RPMI8226 (cell line): ENCODE measurements around the gene PAFAH1B1.

Source experiments
- DNase-seq: peaks from one replicate; pipeline ENCODE4 v3.0.0-alpha.2; 2015

The PAFAH1B1 gene

DNA sequence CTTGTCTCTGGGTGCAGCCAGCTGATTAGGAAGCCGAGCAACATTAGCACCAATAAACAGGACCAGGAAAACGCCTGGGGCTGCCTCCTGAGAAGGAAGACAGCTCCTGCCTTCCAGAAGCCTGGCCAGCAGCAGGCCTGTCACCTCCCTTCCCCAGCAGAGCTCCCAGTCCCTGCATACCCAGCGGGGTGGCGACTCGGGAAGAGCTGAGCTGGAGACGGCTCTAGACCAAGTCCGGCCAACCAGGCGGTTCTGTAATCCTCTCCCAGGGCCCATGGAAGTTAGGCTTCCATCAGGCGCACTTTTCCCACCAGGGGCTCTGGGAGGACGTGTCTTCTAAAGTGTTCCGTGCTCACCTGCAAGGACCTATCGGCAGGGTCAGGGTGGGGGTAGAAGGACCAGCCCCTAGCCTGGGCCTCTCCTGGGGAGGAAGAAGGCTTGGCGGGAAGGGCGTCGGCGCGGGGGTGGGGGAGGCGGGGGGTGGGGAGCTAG is 130.1 kb downstream of the PAFAH1B1 start:
- no peak for DNase-seq

DNA sequence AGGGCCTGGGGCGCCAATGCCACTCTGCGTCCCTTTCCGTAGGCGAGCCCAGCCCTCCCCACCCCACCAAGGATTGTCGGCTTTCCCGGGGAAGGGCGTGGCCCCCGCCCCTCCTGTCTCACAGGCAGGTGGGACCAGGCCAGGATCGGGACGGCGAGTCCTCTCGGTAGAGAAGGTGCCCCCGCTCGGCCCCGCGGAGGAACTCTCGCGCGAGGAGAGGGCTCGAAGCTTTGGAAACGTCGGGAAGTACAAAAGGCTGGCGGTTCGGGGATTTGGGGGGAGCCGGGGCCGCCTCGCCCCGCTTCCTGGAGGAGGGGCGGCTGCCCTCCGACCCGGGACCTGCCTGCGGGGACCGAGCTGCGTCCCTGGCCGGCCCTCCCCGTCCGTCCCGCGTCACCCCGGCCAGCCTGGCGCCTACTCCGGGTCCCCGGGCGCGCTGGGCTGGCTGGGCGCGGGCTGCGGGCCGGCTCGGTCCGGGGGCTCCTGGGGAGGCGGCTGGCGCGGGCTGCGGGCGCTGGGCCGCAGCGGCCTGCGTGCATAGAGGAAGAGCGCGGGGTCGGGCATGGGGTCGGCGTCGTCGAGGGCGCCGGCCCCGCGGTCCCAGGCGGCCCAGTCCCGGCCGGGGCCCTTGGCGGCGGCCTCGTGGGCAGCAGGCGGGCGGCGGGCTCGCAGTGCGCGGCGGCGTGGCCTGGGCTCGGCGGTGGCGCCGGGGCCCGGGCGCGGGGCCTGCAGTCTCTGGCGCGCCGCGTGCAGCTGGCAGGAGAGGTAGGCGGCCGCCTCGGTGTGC is 130.7 kb downstream of the PAFAH1B1 start:
- no peak for DNase-seq

DNA sequence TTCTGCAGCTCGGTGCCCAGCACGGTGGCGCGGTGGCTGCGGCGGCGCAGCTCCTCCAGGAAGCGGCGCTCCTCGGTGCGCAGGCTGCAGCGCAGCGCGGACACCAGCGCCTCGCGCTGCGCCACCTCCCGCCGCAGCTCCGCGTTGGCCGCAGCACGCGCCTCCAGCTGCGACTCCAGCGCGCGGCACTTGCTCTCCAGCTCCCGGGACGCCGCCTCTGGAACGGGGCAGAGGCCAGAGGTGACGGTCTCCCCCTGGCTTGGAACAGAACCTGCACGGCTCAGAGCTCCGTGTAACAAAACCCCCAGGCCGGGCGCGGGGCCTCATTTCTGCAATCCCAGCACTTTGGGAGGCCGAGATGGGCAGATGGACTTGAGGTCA is 131.3 kb downstream of the PAFAH1B1 start:
- peak; percentile 70 for DNase-seq

DNA sequence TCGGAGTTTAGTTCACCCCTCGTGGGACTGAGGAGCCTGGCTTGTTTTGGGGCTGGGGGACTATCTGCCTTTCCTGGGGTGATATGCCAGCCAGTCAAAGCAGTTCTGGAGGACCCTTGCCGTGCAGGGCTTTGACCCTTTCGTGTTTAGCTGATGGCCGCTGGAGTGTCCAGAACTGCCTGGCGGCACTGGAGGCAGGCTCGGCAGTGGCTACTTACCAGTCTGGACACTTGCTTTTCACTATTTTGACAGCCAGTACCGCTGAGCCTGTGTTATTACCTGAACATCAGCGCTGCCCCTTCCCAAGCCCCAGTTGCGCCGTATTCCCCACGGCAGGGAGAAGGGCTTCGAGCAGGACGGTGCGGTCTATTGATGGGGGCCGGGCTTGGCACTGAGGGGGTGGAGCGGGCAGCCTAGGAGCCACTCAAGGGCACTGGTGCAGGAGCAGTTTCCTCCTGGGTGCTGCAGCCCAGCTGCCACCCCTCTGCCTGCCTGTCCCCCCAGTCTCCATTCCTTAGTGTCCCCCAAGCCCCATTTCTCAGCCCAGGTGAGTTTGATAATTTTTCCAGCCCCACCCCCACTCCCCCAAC is 137.4 kb downstream of the PAFAH1B1 start:
- no peak for DNase-seq

DNA sequence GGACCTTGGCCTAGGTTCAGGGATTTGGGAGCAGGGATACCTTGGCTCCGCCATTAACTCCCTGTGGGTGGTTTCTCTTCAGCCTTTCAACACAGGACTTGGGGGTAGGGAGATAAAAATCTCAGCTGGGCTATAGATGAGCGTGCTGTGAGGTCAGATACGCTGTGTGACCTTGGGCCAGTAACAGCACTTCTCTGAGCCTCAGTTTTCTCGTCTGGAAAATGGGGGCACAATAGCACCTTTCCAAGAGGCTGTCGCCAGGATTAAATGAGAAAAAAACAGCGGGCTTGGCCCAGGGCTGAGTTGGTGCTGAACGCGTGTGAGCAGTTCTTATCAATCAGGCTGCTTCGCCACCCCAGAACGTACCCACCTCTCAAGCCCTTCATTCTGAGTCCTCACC is 138.4 kb downstream of the PAFAH1B1 start:
- DNase-seq, result no peak

DNA sequence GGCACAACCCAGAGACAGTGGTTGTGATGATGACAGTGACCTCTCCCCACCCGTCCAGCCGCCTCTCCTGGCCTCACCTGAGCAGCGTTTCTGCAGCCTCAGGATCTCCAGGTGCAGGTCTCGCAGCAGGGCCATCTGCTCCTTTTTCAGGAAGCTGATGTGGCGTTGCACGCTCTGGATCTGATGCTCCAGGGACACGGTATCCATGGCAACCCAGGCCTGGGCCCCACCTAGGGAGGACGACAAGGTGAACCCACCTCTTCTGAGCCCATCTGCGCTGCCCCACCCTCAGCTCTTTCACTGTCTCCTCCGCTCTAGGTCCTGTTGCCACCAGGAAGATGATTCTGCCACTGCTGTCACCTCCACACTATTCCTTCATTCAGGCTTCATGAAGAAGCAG is 141.5 kb downstream of the PAFAH1B1 start:
- no peak for DNase-seq
